SU-DHL-6 (cell line): ENCODE measurements around the gene ADGRD1.

Source experiments
- H2AFZ ChIP-seq: fragments of 200-600 bp; sonication (generic); 2 replicates; pipeline ENCODE4 v1.6.1; 2014; ENCODE audit warnings: low read depth, mild to moderate bottlenecking, moderate library complexity, mixed read lengths, antibody characterized with exemption, low read length; ENCODE audit not compliant: severe bottlenecking
- H3F3A ChIP-seq: fragments of 200-600 bp; shearing (Covaris generic); 2 replicates; pipeline ENCODE4 v1.6.0; 2016; ENCODE audit warnings: antibody characterized with exemption, mild to moderate bottlenecking; ENCODE audit not compliant: insufficient read depth
- H3K27ac ChIP-seq: fragments of 200-600 bp; sonication (generic); 2 replicates; pipeline ENCODE4 v1.5.1; 2016; ENCODE audit warnings: low read depth, mild to moderate bottlenecking, low read length, moderate library complexity, mixed read lengths
- H3K27me3 ChIP-seq: fragments of 200-600 bp; sonication (generic), shearing (Covaris generic); 2 replicates; pipeline ENCODE4 v1.6.0; 2014; ENCODE audit warnings: mild to moderate bottlenecking, low read length
- H3K36me3 ChIP-seq: fragments of 200-600 bp; sonication (generic); 2 replicates; pipeline ENCODE4 v1.6.1; 2014; ENCODE audit warnings: mild to moderate bottlenecking, low read length, mixed read lengths
- H3K4me2 ChIP-seq: fragments of 300-600, 200-600 bp; shearing (Covaris generic), sonication (generic); 2 replicates; pipeline ENCODE4 v1.6.0; 2014; ENCODE audit warnings: low read length, low read depth, mild to moderate bottlenecking; ENCODE audit not compliant: poor library complexity, severe bottlenecking
- H3K4me3 ChIP-seq: fragments of 200-600 bp; sonication (generic); 2 replicates; pipeline ENCODE4 v1.5.1; 2014; ENCODE audit warnings: antibody characterized with exemption, low read length, mild to moderate bottlenecking, mixed read lengths; ENCODE audit not compliant: insufficient read depth, poor library complexity, severe bottlenecking
- H3K79me2 ChIP-seq: fragments of 200-600 bp; sonication (generic); 2 replicates; pipeline ENCODE4 v1.6.1; 2014; ENCODE audit warnings: mild to moderate bottlenecking, low read length, moderate library complexity; ENCODE audit not compliant: insufficient read depth
- H3K9ac ChIP-seq: fragments of 200-600 bp; sonication (generic); 2 replicates; pipeline ENCODE4 v1.7.0; 2014; ENCODE audit warnings: mild to moderate bottlenecking, low read length
- H3K9me2 ChIP-seq: fragments of 200-600 bp; sonication (generic); replicated peaks from 2 replicates; pipeline ENCODE4 v1.6.1; 2014; ENCODE audit warnings: low read length; ENCODE audit not compliant: insufficient read depth
- H3K9me3 ChIP-seq: fragments of 200-600 bp; sonication (generic); 2 replicates; pipeline ENCODE4 v1.6.1; 2014; ENCODE audit warnings: low read length, mixed read lengths; ENCODE audit not compliant: insufficient read depth
- H4K20me1 ChIP-seq: fragments of 200-600 bp; sonication (generic); 2 replicates; pipeline ENCODE4 v1.6.1; 2014; ENCODE audit warnings: low read depth, mild to moderate bottlenecking, antibody characterized with exemption, low read length, moderate library complexity, mixed read lengths
- EZH2phosphoT487 ChIP-seq: fragments of 200-600 bp; sonication (generic), shearing (Covaris generic); conservative IDR thresholded peaks from 2 replicates; pipeline ENCODE4 v1.6.1; 2018; ENCODE audit warnings: mild to moderate bottlenecking, antibody characterized with exemption, low read length, moderate library complexity, mixed read lengths
- TF ChIP-seq, protein P1 (sequence below): fragments of 200-600 bp; sonication (generic); IDR thresholded peaks from one replicate; pipeline ENCODE4 v1.5.1; 2017; ENCODE audit warnings: antibody characterized with exemption, mild to moderate bottlenecking, low read length, moderate library complexity; ENCODE audit not compliant: insufficient read depth, poor library complexity, severe bottlenecking

The ADGRD1 gene

DNA sequence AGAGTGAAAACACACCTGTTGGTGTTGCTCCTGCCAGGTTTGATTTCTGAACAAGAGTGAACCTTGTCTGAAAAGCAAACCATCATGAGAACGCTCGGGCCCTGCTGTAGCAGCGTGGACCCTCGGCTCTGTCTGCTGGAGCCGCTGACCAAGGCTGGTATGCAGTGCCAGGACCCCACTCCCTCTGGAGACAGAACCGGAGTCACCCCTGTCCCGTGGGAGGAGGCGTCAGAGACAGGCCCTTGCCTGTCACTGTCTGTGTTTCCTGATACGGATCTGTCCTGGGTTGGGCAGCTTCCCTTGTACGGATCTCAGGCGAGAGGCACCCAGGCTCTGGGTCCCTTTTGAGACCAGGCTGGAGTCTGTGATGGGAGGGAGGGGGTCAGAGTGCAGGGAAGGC lies 111.6 kb downstream of the ADGRD1 start:
- Histone ChIP-seq H3K9ac (no peak overlapping the region), H3K79me2 (no peaks in the 10 kb centered on the region), H4K20me1 (no peaks in the 10 kb centered on the region), H3F3A (no peaks in the 10 kb centered on the region), H3K4me3 (no peak overlapping the region), H3K27ac (no peak overlapping the region), H3K9me2 (no peaks in the 10 kb centered on the region), H2AFZ (no peak overlapping the region), H3K4me2 (no peak overlapping the region), H3K27me3 (no peaks in the 10 kb centered on the region), H3K36me3 (no peaks in the 10 kb centered on the region), H3K9me3 (no peaks in the 10 kb centered on the region)
- no peak for TF ChIP-seq EZH2phosphoT487
- TF ChIP-seq, protein P1, sequence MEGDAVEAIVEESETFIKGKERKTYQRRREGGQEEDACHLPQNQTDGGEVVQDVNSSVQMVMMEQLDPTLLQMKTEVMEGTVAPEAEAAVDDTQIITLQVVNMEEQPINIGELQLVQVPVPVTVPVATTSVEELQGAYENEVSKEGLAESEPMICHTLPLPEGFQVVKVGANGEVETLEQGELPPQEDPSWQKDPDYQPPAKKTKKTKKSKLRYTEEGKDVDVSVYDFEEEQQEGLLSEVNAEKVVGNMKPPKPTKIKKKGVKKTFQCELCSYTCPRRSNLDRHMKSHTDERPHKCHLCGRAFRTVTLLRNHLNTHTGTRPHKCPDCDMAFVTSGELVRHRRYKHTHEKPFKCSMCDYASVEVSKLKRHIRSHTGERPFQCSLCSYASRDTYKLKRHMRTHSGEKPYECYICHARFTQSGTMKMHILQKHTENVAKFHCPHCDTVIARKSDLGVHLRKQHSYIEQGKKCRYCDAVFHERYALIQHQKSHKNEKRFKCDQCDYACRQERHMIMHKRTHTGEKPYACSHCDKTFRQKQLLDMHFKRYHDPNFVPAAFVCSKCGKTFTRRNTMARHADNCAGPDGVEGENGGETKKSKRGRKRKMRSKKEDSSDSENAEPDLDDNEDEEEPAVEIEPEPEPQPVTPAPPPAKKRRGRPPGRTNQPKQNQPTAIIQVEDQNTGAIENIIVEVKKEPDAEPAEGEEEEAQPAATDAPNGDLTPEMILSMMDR, result no peak

- no peak overlapping the region for H3K9ac ChIP-seq
- H3K27ac ChIP-seq, result no peak overlapping the region
- H4K20me1 ChIP-seq, result no peaks in the 10 kb centered on the region
- H3K9me3 ChIP-seq, result no peaks in the 10 kb centered on the region
- no peak overlapping the region for H3K4me2 ChIP-seq
- no peaks in the 10 kb centered on the region for H3F3A ChIP-seq
- no peak overlapping the region for H2AFZ ChIP-seq
- no peaks in the 10 kb centered on the region for H3K36me3 ChIP-seq
- H3K4me3 ChIP-seq, result no peak overlapping the region
- no peaks in the 10 kb centered on the region for H3K27me3 ChIP-seq
- H3K79me2 ChIP-seq, result no peaks in the 10 kb centered on the region
- no peak for TF ChIP-seq EZH2phosphoT487
- TF ChIP-seq, protein P1, result no peak
- H3K9me2 ChIP-seq, result no peaks in the 10 kb centered on the region
Observed at GRCh38 chr12:131065801-131066200, 112.1 kb downstream of the ADGRD1 start.

- Histone ChIP-seq H3K9ac (no peak overlapping the region), H3K9me3 (no peaks in the 10 kb centered on the region), H3F3A (no peaks in the 10 kb centered on the region), H2AFZ (no peak overlapping the region), H3K4me2 (no peak overlapping the region), H3K9me2 (no peaks in the 10 kb centered on the region), H3K79me2 (no peaks in the 10 kb centered on the region), H3K27me3 (no peaks in the 10 kb centered on the region), H3K4me3 (no peak overlapping the region), H4K20me1 (no peaks in the 10 kb centered on the region), H3K36me3 (no peaks in the 10 kb centered on the region), H3K27ac (no peak overlapping the region)
- TF ChIP-seq, protein P1, result no peak
- no peak for TF ChIP-seq EZH2phosphoT487
Observed at GRCh38 chr12:131066207-131066885, 112.6 kb downstream of the ADGRD1 start.
